NOMO-1 (cell line): ENCODE measurements around the gene LPIN1.
"Not testable (repeated sequence)": the region's sequence is repeated elsewhere in the genome, so short reads cannot be mapped to it uniquely, and the experiment has no call there.

Experiments used
- DNase-seq, 2 experiments: peaks; one replicate each; lab custom pipeline; 2025; ENCODE audit not compliant: unreplicated experiment in 2 of 2; lab: John Stamatoyannopoulos, UW

LPIN1 gene

DNA sequence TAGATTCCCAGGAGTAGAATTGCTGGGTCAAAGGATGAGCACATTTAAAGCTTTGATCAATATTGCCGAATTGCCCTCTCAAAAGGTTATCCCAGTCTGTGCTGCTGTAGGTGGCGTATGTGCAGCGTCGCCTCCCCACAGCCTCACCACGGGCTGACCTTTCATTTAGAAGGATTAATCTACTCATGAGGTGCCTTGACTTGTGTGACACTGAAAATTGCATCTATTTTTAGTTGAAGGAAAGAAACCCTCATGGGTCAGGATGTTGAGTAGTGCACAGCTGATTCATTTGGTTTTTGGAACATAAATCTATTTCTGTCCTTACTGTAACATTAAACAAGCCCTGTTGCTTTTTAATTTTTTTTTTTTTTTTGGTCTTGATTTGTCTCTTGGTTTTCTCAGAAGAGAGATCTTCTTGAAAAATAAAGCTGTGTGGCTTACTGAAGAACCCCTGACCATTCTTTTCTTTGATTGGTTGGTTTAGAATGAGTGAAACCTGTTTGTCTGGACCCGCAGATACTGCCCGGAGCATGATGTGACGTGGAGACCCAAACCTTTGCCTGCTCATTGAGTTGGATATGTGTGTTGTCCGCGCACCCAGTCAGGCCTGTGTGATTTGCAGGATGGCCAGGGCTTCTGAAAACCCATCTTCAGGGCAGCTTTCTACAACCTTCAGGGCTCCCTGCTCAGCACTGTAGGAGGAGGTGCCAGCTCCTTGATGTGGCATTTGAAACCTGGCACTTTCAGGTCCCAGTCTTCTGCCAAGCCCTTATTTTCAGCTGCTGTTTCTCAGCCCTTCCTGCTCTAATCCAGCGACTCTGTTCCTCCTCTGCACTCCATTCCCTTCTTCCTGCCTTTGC is 61.0 kb downstream of the LPIN1 start:
- no peak for DNase-seq

DNA sequence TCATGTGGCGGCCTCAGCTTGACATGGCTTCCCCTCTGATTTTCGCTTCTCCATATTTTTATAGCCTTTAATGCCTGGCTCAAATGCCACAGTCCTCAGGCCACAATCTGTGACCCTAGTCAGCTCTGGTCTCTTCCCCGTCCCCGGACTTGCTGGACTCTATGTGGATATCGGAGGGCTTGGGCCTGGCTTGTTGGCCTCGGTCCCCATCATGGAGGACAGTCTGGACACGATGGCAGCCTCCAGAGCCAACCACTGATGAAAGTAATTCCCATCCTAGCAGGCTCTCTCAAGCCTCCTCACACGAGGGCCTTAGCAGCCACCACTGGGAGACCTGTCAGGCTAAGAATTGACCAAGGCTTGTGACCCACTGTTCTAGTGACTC is 61.6 kb downstream of the LPIN1 start:
- no peak for DNase-seq

DNA sequence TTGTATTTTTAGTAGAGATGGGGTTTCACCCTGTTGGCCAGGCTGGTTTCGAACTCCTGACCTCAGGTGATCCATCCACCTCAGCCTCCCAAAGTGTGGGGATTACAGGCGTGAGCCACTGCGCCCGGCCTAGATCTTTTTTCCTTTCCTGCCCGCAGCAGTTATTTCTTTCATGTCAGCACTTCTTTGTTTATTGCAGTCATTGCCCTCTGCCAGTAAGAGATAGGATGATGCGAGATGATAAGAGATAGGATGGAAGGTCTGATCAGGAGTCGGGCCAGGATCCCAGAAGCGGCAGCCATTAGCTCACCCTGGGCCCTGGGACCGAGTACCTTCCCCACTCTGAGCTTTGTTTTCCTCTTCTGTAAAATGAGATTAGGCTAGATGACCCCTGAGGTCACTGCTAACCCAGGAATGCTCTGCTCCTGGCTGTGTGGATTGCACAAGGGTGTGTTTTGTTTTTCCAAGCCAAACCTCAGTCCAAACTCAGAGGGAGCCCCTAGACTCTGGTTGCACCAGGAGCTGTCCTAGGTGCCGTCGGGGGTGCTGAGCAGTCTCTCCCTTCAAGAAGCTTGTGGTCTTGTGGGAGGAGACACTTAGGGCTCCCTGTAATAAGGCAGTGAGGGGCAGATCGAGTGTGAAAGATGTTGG is 63.3 kb downstream of the LPIN1 start:
- no peak for DNase-seq

DNA sequence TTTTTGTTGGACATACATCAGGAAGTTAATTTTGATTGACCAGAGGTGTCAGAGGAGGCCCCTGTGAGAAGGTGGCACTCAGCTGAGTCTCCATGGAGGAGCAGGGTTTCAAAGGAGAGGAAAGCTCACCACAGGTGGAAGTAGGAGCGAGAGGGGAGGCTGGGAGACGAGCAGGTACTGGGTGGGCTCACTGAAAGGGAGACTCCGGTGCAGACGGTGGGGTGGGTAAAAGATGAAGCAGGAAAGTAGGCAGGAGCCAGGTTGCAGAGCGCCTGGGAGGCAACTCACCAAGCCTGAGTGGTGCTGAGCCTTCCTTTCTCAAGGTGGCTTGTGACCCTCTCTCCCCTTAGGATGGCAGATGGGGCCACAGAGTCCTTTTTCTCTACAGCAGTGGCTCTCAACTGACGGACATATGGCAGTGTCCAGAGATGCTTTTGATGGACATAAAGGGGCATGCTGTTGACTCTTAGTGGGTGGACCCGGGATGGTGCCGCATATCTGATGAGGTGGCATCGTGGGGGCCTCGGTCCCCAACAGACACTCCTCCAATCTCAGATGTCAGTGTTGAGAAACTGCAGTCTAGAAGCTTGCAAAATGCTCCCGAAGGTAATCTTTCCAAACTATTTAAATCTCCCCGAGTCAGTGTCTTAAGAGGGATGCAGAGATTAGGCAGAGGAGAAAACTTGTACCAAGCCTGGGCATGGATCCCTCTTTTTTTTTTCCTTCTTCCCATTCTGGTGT is 64.0 kb downstream of the LPIN1 start:
- no peak for DNase-seq

DNA sequence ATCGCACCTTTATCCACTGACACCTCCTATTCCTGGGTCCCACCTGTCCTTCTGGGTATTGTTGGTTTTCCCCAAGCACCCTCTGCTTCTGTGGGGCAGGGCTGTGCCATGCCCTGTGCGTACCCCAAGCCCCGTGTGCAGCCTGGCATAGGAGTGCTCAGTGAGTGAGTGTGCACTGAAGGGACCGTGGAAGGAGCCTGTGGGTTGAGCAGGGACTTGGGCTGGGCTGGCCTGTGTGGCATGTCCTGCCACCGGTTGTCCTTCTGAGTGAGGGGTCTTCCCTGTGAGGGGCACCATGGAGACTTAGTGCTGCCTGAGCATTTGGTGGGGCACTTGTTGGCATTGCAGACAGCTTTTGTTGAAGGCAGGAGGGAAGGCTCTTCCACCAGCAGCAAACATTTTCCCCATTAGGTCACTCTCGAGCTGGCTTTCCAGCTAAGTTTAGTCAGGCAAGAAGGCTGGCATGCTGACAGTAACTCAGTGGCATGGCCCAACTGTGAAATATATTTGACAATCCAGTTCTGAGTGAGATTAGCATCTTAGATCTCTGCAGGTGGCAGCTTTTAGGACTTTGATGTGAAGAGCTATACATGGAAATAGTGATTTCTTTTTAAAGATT is 64.7 kb downstream of the LPIN1 start:
- no peak for DNase-seq

DNA sequence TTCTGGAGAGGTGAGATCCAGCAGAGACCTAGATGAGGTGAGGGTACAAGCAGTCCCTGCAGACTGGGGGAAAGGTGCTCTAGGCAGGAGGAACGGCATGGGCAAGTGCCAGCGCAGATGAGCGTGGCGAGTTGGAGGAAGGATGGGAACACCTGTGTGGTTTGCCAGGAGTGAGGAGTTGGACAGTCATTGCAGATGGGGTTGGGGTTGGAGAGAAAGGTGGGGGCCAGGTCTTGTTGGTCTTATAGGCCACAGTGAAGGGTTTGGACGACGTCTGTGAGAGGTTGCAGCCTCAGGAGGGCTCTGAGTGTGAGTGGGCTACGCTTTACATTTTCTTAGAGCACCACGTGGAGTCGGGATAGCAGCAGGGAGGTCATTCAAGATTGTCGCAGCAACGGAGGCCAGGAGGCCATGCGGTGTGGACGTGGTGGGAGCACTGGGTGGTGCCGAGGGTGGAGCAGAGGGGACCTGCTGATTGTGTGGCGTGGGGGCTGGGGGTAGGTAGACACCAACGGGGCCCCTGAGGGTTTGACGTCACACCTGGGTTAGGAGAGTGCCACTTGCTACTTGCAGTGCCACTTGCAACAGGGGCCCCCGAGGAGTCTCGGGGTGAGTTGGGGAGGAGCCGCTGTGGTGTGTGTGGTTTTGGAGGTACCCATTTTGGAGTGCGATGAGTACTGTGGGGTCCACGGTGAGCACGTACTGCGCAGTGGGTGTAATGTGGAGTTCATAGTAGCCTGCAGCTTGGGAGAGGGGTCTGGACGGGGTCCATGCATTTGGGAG is 66.2 kb downstream of the LPIN1 start:
- no peak for DNase-seq

DNA sequence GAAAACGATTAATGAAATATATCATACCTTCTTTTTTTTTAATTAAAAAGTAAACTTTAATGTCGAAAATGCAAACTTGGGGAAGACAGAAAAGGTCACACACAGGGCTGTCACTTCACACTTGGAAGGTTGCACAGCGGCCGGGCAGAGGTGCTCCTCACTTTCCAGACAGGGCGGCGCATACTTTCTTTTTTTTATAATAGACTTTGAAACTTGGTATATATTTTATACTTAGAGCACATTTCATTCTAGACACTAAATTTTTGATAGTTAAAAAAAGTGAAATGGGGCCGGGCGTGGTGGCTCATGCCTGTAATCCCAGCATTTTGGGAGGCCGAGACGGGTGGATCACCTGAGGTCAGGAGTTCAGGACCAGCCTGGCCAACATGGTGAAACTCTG is 66.9 kb downstream of the LPIN1 start:
- not testable (repeated sequence) for DNase-seq

DNA sequence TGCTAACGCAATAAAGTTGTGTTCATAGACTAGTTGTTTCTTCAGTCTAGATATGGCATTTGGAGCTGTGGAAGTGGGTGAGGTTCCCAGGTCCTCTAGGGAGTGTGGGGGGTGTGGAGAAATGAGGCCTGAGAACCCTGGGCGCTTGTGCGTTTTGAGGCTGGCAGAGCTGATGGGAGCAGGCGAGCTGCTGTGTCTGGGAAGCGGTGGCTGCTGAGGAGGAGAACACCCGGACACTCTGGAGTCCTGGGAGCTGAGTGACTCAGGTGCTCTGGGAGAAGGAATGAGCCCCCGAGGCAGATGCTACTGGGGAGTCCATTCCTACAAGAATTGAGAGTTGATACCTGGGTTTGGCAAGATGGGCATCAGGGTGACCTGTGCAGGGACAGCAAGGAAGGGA is 67.5 kb downstream of the LPIN1 start:
- no peak for DNase-seq

DNA sequence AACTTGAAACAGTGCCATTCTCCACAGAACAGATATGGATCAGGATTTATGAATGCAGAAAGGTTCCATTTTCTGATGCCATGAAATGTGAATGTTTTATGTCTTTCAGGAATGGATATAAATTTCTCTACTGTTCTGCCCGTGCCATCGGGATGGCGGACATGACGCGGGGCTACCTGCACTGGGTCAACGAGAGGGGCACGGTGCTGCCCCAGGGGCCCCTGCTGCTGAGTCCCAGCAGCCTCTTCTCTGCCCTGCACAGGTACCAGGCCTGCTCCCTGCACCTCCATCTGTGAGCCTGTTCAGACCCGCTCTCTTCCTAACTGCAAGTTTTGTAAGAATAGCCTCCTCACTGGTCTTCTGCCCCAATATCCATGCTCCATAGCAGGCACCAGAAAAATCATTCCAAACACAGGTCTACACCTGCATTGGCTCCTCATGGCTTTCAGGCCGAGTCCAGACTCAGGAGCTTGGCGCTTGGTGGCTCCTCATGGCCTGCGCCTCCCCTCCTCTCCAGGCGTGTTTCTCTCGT is 68.6 kb downstream of the LPIN1 start:
- DNase-seq = no peak

DNA sequence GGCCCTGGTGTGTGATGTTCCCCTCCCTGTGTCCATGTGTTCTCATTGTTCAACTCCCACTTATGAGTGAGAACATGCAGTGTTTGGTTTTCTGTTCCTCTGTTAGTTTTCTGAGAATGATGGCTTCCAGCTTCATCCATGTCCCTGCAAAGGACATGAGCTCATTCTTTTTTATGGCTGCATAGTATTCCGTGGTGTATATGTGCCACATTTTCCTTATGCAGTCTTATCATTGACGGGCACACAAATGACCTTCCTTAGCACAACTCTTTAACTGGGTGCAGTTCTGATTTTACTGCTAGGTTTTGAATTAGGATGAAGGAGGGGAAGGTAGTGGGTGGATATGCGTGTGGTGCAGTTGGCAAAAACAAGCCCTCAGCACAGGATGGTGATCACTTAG is 70.5 kb downstream of the LPIN1 start:
- not testable (repeated sequence) for DNase-seq

DNA sequence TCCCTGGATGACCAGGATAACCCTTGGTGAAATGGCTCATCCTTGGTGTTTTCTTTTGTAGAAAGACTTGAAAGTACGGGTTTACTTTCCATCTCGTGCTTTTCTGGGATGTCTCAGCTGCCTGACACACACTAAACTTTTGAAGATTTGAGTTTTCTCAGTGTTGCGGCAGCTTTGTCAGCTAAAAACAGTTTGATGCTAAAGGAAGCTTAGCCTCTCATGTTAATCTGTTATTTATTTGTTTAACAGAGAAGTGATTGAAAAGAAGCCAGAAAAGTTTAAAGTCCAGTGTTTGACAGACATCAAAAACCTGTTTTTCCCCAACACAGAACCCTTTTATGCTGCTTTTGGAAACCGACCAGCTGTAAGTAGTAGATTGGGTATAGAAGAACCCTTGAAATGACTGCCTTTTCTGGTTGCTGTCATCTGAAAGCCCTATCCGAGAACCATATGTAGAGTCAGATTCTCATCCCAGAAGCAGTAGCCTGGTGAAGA is 72.8 kb downstream of the LPIN1 start:
- DNase-seq = no peak

DNA sequence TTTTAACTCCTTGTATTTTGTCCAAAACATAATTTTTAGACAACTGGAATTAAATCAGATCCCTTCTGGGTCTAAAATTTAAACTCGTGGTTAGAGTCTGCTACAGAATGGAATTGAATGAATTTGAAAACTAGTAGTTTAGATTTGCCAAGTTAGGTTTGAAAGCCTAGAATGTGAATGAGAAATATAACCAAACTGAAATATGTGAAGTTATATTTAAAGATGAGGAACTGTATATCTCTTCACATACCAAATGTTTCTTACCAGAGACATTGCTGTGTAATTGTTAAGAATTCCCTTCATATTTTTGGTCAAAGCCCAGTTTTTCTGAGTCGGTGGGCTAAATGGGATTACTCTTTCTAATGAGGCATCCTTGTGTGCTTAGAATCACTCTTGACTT is 74.2 kb downstream of the LPIN1 start:
- DNase-seq = no peak

DNA sequence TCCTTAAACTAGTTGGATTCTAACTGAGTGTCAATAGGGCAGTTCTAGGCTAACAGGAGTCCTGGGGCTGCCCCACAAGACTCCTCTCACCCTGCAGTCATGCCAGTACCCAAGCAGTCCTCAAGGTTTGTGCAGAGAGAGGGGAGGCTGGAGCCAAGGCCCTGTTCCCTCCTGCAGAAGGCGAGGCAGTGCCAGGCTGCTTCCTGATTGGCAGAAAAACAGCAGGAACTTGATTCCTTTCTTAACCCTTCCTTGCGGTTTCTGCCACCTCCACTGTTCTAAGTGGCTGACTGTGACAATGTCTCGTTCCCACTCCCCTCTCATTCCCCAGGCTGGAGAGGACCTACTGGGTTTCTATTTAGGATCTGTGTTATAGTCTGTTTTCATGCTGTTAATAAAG is 75.3 kb downstream of the LPIN1 start:
- DNase-seq = no peak

DNA sequence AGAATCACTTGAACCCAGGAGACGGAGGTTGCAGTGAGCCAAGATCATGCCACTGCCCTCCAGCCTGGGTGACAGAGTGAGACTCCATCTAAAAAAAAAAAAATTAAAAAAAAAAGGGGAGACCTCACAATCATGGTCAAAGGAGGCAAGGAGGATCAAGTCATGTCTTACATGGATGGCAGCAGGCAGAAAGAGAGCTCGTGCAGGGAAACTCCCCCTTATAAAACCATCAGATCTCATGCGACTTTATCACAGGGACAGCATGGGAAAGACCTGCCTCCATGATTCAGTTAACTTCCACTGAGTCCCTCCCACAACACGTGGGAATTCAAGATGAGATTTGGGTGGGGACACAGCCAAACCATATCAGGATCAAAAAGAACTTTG is 75.9 kb downstream of the LPIN1 start:
- not testable (repeated sequence) for DNase-seq

DNA sequence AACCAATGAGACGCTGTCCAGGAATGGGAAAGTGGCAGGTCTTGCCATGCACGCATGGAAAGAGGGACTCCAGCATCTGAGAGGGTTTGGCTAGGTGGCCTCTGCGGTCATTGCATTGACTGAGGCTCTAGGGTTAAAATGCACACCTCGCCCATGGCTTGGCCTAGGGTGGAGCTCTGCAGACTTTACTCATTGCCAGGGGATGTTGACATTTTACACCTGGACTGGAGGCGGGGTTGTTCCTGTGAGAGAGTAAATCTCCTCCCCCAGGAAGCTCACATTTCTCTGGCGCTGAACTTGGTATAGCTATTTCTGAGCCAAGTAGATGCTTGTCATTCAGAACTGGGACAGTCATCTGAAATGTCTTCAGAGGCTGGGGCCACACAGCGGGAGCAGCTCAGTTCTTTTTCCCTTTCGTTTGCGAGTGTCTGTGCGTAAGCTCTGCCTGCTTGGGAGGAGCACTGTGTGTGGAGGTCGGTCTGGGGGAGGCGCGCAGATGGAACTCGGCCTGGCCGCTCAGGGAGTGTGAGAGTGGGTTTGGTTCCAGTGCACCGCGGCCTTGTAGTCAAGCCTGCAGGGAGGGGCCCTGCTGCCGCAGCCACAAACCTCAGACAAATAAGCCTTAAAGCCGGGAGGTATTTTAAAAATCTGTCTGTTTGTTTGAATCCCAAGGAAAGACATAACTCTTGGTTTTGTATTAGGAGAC is 76.5 kb downstream of the LPIN1 start:
- no peak for DNase-seq

DNA sequence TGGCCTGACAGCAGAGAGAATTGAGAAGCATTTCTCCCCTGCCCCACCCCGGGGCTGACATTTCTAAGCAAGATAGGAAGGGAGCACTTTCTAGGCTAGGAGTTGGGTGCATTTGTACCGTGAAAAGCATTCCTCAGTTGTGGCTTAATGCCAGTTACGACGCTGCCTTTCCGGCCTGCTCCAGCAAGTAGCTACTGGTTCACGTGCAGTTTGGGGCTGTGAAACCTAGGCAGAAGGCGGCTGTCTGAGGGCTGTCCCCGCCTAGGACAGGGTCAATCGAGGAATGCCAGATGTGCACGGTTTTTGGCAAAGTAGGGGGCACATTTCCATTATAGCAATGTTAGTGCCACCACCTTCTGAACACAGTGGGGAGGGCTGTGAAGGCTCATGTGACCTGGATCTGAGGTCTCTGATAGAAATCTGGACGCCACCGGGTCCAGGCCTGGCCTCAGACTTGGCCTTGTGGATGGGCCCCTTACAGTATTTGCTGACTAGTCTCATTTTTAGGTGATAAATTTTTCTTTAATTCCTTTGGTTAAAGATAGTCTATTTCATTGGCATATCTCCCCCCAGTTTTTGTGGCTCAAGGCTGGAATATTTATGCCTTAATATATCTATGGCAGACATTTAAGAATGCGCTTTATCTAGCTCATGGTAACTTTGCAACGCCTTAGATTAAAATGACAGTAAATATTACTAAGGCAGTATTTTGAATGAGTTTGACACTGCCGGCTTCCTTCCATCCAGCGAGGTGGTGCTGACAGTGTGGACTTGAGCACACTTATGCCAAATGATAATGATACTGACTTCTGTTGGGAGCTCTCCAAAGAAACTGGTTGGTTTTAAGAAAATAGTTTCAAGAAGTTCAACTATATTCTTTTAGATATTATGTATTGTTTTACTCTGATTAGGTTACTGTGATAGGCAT is 78.7 kb downstream of the LPIN1 start:
- no peak for DNase-seq

DNA sequence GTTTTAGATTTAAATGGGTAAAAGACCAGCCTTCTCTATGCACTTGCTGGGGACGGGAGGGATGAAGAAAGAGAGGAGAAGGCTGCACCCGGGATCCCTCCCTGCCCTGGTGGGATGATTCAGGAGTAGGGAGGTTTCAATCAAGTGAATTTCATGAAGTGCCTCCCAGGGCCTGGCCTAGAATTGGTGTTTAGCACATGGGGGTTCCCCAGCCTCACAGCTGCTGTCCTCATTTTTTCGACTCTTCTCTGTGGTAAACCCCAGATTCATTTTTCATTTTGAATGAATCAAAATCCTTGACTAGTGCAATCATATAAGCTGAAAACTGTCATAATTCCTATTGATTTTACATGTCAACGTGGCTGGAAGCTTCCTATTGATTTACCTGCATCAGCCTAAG is 81.1 kb downstream of the LPIN1 start:
- DNase-seq = no peak

DNA sequence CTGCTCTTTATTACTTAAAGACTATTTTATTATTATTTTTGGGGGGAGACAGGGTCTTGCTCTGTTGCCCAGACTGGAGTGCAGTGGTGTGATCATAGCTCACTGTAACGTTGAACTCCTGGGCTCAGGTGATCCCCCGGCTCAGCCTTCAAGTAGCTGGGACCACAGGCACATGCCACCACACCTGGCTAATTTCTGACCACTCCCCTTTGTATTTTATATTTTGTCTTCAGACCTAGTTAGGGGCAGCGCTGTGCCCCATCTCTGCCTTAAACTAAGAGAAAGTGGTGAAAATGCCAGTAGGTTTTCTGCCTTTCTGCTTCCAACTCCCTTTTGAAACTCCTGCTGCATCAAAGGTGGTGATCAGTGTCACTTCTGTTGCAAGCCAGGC is 82.5 kb downstream of the LPIN1 start:
- DNase-seq = no peak
